H9 (cell line): Measurements from ENCODE around the gene MRPS5. TPM values are rescaled to one million over a fixed set of nuclear protein-coding genes. Genes with fewer than 3 reads are reported as not detected.

ENCODE experiments used
- DNase-seq: peaks from one replicate; pipeline ENCODE4 v3.0.0-alpha.2; 2017
- H2AFZ ChIP-seq: one replicate; pipeline ENCODE4 v1.6.1; 2013; ENCODE audit warnings: mild to moderate bottlenecking, low read length, control low read depth, moderate library complexity
- H2AK5ac ChIP-seq: 2 replicates; pipeline ENCODE4 v1.6.1; 2013; ENCODE audit warnings: low read length, control low read depth, mixed read lengths; ENCODE audit not compliant: insufficient read length
- H2BK120ac ChIP-seq: one replicate; pipeline ENCODE4 v1.6.1; 2013; ENCODE audit warnings: low read depth, mild to moderate bottlenecking, low read length, control low read depth, inconsistent platforms; ENCODE audit not compliant: poor library complexity, severe bottlenecking
- H2BK12ac ChIP-seq: 2 replicates; pipeline ENCODE4 v1.6.1; 2013; ENCODE audit warnings: low read length, control low read depth, mixed read lengths, low read depth; ENCODE audit not compliant: insufficient read length
- H2BK15ac ChIP-seq: 2 replicates; pipeline ENCODE4 v1.6.1; 2013; ENCODE audit warnings: low read depth, low read length, control low read depth
- H2BK20ac ChIP-seq: one replicate; pipeline ENCODE4 v1.6.1; 2013; ENCODE audit warnings: low read depth, mild to moderate bottlenecking, low read length, control low read depth, inconsistent platforms; ENCODE audit not compliant: poor library complexity, severe bottlenecking
- H2BK5ac ChIP-seq: 2 replicates; pipeline ENCODE4 v1.6.1; 2013; ENCODE audit warnings: low read length, control low read depth, mixed read lengths; ENCODE audit not compliant: insufficient read length
- H3K14ac ChIP-seq: 2 replicates; pipeline ENCODE4 v1.6.1; 2013; ENCODE audit warnings: low read length, control low read depth; ENCODE audit not compliant: insufficient read depth
- H3K18ac ChIP-seq: 2 replicates; pipeline ENCODE4 v1.6.1; 2013; ENCODE audit warnings: low read depth, mild to moderate bottlenecking, mixed read lengths, low read length, control low read depth; ENCODE audit not compliant: insufficient read length
- H3K23ac ChIP-seq: 2 replicates; pipeline ENCODE4 v1.6.1; 2013; ENCODE audit warnings: low read length, control low read depth, mixed read lengths, low read depth; ENCODE audit not compliant: insufficient read length
- H3K23me2 ChIP-seq: 2 replicates; pipeline ENCODE4 v1.6.1; 2013; ENCODE audit warnings: low read depth, mild to moderate bottlenecking, mixed read lengths, low read length, control low read depth; ENCODE audit not compliant: insufficient read length, poor library complexity, severe bottlenecking
- H3K27ac ChIP-seq: 2 replicates; pipeline ENCODE4 v1.5.1; 2013; ENCODE audit warnings: low read length, control low read depth, mixed read lengths, low read depth; ENCODE audit not compliant: insufficient read length
- H3K27me3 ChIP-seq: 2 replicates; pipeline ENCODE4 v1.6.1; 2013; ENCODE audit warnings: low read length, control low read depth, inconsistent platforms; ENCODE audit not compliant: insufficient read depth
- H3K4ac ChIP-seq: 2 replicates; pipeline ENCODE4 v1.6.1; 2013; ENCODE audit warnings: low read depth, mild to moderate bottlenecking, control low read depth, inconsistent platforms, low read length, moderate library complexity
- H3K4me1 ChIP-seq: 2 replicates; pipeline ENCODE4 v1.6.1; 2013; ENCODE audit warnings: low read length, control low read depth, inconsistent platforms; ENCODE audit not compliant: insufficient read depth
- H3K4me2 ChIP-seq: 2 replicates; pipeline ENCODE4 v1.6.1; 2013; ENCODE audit warnings: low read length, control low read depth, mixed read lengths; ENCODE audit not compliant: insufficient read length, insufficient read depth
- H3K56ac ChIP-seq: 2 replicates; pipeline ENCODE4 v1.6.1; 2013; ENCODE audit warnings: low read depth, mild to moderate bottlenecking, mixed read lengths, low read length, control low read depth; ENCODE audit not compliant: insufficient read length
- H3K79me1 ChIP-seq: 2 replicates; pipeline ENCODE4 v1.6.1; 2013; ENCODE audit warnings: low read depth, mild to moderate bottlenecking, moderate library complexity, low read length, control low read depth, inconsistent platforms; ENCODE audit not compliant: insufficient read depth, poor library complexity, severe bottlenecking
- H3K79me2 ChIP-seq: 2 replicates; pipeline ENCODE4 v1.6.1; 2013; ENCODE audit warnings: low read length, control low read depth, inconsistent platforms; ENCODE audit not compliant: insufficient read depth
- H3K9ac ChIP-seq: 2 replicates; pipeline ENCODE4 v1.6.1; 2013; ENCODE audit warnings: low read length, control low read depth, mixed read lengths; ENCODE audit not compliant: insufficient read length; ENCODE audit errors: extremely low read depth
- H3K9me3 ChIP-seq: one replicate; pipeline ENCODE4 v1.6.1; 2013; ENCODE audit warnings: low read depth, low read length, inconsistent platforms; ENCODE audit not compliant: control insufficient read depth
- H3T11ph ChIP-seq: one replicate; pipeline ENCODE4 v1.6.1; 2013; ENCODE audit warnings: mild to moderate bottlenecking, low read length, control low read depth, inconsistent platforms
- H4K20me1 ChIP-seq: one replicate; pipeline ENCODE4 v1.6.1; 2013; ENCODE audit not compliant: control insufficient read depth, insufficient read length, insufficient read depth
- H4K5ac ChIP-seq: 2 replicates; pipeline ENCODE4 v1.6.1; 2013; ENCODE audit warnings: low read depth, mild to moderate bottlenecking, mixed read lengths, low read length, control low read depth; ENCODE audit not compliant: insufficient read length
- H4K8ac ChIP-seq: replicated peaks from 2 replicates; pipeline ENCODE4 v1.6.1; 2013; ENCODE audit warnings: low read length, control low read depth, mixed read lengths, low read depth; ENCODE audit not compliant: insufficient read length
- H4K91ac ChIP-seq: 2 replicates; pipeline ENCODE4 v1.6.1; 2013; ENCODE audit warnings: low read depth, mild to moderate bottlenecking, moderate library complexity, mixed read lengths, low read length, control low read depth; ENCODE audit not compliant: insufficient read length
- H3K27ac Mint-ChIP-seq, 3 experiments: 2 replicates in 2 of 3; 3 replicates in 1 of 3; pipeline ENCODE4 v1.8.0; 2020 to 2021; ENCODE audit warnings: mixed read lengths in 3 of 3, mild to moderate bottlenecking in 1 of 3, moderate library complexity in 1 of 3
- H3K27me3 Mint-ChIP-seq: 2 replicates; pipeline ENCODE4 v1.8.0; 2021; ENCODE audit warnings: low read depth, mild to moderate bottlenecking, moderate library complexity, mixed read lengths
- H3K36me3 Mint-ChIP-seq, 3 experiments: 2 replicates in 2 of 3; 3 replicates in 1 of 3; pipeline ENCODE4 v1.8.0; 2020 to 2021; ENCODE audit warnings: low read depth in 3 of 3, mixed read lengths in 3 of 3; ENCODE audit not compliant: insufficient read depth in 1 of 3
- H3K4me1 Mint-ChIP-seq, 2 experiments: 2 replicates each; pipeline ENCODE4 v1.8.0; 2020; ENCODE audit warnings: mixed read lengths in 2 of 2
- H3K4me3 Mint-ChIP-seq, 2 experiments: 2 replicates in 1 of 2; 3 replicates in 1 of 2; pipeline ENCODE4 v1.8.0; 2020 to 2021; ENCODE audit warnings: mild to moderate bottlenecking in 2 of 2, mixed read lengths in 2 of 2, moderate library complexity in 1 of 2
- H3K9me3 Mint-ChIP-seq, 2 experiments: 2 replicates in 1 of 2; 3 replicates in 1 of 2; pipeline ENCODE4 v1.8.0; 2020; ENCODE audit warnings: mild to moderate bottlenecking in 2 of 2, mixed read lengths in 2 of 2, moderate library complexity in 1 of 2
- whole genome bisulfite sequencing: extraction: QIAGEN DNeasy Blood & Tissue Kit; methylation state at CpG from one replicate; pipeline ENCODE4 v1.1.7; 2013; ENCODE audit warnings: missing lambda C conversion rate, low lambda C conversion rate, mixed read lengths; ENCODE audit not compliant: insufficient read length; ENCODE audit errors: extremely low coverage; 5-methylcytosine and 5-hydroxymethylcytosine counted together
- total RNA-seq: library from RNA; stranded (reverse); gene quantifications from 2 replicates; pipeline ENCODE4 v1.2.1, GENCODE V29; 2021
- TF ChIP-seq, protein P1 (sequence below): fragments of 200-600 bp; sonication (generic); conservative IDR thresholded peaks from 3 replicates; pipeline ENCODE4 v1.8.0; 2021; ENCODE audit warnings: antibody characterized with exemption, mild to moderate bottlenecking

The MRPS5 gene
- total RNA-seq, 1 experiment from 2014 or later: 50.9 TPM

DNA sequence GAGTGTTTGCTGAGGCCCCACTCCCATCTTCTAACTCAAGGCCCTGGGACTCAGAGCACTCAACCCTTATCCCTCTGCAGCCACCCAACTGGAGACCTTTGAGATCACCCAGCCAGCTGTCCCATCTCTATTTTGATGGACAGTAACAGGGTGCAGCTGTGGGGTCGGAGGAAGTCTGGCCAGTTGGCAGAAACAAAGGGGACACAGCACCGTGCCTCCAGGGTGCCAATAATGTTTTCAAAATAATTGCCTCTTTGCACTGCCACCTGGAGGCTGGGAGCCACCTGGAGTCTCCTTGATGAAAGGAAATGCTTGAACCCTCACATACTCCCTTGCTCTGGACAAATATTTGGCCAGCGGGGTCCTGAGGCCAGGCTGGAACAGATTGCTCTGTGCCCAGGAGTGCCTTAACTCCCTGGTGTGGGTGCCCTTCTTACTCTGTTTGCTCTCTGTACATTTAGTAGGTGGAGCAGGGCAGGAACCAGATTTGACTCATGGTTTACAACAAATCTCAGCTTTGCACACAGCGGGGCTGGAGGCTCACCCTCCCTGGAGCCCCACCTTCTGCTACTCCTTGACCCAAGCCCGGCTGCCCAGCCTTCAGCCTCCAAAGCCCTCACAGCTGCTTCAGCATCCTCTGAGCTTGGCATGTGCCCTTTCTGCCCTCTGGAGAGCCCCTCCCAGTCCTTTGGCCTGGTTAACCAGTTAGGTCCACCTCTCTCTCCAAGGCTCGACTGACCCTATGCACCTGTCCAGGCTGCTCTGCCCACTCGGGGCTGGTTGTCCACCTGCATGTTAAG is 78.9 kb downstream of the MRPS5 start:
- H3K4me3 Mint-ChIP-seq: no peak overlapping the region

More for the DNA sequence above, 78.9 kb downstream of the MRPS5 start:
- Histone ChIP-seq H3T11ph (no peak overlapping the region), H2BK12ac (no peak overlapping the region), H3K79me2 (no peaks in the 10 kb centered on the region), H2BK15ac (no peak overlapping the region), H3K56ac (no peak overlapping the region), H3K9ac (no peak overlapping the region), H2BK120ac (no peak overlapping the region), H2AFZ (no peak overlapping the region), H2BK20ac (no peak overlapping the region), H3K9me3 (no peaks in the 10 kb centered on the region), H3K27me3 (no peaks in the 10 kb centered on the region), H2BK5ac (no peak overlapping the region), H4K20me1 (no peaks in the 10 kb centered on the region), H2AK5ac (no peak overlapping the region), H3K23ac (no peak overlapping the region), H3K18ac (no peak overlapping the region), H3K4me1 (no peaks in the 10 kb centered on the region), H3K4ac (no peak overlapping the region), H4K8ac (no peak overlapping the region), H4K5ac (no peak overlapping the region), H3K4me2 (no peak overlapping the region), H3K79me1 (no peaks in the 10 kb centered on the region), H3K23me2 (no peaks in the 10 kb centered on the region), H3K14ac (no peak overlapping the region), H3K27ac (no peak overlapping the region), H4K91ac (no peak overlapping the region)
- peaks cover 7 to 22% of the 10 kb centered on the region in 2 experiments for H3K4me1 Mint-ChIP-seq
- H3K27ac Mint-ChIP-seq: no peak overlapping the region
- H3K36me3 Mint-ChIP-seq: no peaks in the 10 kb centered on the region
- H3K27me3 Mint-ChIP-seq: peaks cover 50% of the 10 kb centered on the region
- TF ChIP-seq, protein P1, sequence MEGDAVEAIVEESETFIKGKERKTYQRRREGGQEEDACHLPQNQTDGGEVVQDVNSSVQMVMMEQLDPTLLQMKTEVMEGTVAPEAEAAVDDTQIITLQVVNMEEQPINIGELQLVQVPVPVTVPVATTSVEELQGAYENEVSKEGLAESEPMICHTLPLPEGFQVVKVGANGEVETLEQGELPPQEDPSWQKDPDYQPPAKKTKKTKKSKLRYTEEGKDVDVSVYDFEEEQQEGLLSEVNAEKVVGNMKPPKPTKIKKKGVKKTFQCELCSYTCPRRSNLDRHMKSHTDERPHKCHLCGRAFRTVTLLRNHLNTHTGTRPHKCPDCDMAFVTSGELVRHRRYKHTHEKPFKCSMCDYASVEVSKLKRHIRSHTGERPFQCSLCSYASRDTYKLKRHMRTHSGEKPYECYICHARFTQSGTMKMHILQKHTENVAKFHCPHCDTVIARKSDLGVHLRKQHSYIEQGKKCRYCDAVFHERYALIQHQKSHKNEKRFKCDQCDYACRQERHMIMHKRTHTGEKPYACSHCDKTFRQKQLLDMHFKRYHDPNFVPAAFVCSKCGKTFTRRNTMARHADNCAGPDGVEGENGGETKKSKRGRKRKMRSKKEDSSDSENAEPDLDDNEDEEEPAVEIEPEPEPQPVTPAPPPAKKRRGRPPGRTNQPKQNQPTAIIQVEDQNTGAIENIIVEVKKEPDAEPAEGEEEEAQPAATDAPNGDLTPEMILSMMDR: no peak; the same call in 2 of the 3 replicates
- peaks cover 8 to 17% of the 10 kb centered on the region in 2 experiments; a peak in 4 of 5 replicates for H3K9me3 Mint-ChIP-seq
- no CpG with 5 or more reads among the region's 7 CpGs for whole genome bisulfite sequencing
- no peak for DNase-seq
